Skin of body (tissue), 3 donors: ENCODE measurements around the gene NOL12. TPM values are rescaled to one million over a fixed set of nuclear protein-coding genes. Genes with fewer than 3 reads are reported as not detected.

Experiments used
- DNase-seq: peaks from one replicate; lab custom pipeline; 2025; lab: John Stamatoyannopoulos, UW
- small RNA-seq: library from RNA; depleted of rRNA; stranded (forward); fragments of <200 nt; gene quantifications from one replicate; pipeline ENCODE3, GENCODE V24; 2014; ENCODE audit warnings: low replicate concordance
- total RNA-seq: library from RNA; depleted of rRNA; stranded (reverse); fragments of >200 nt; gene quantifications from one replicate; pipeline ENCODE4 v1.2.3, GENCODE V29; 2014

NOL12 gene
- total RNA-seq, 1 donor from 2014 or later, result 16.3 TPM

- no peak for DNase-seq
These were observed 56.4 kb downstream of the NOL12 start for GRCh38 chr22:37742376-37743171.

Small RNA genes lying within 50 kb of the gene (small RNA-seq; reads per million reads assigned to genes)
- gene RN7SL385P, result not detected

Other genes with a start within 250 kb of the NOL12 start
- gene MFNG, start 200.0 kb upstream of the NOL12 start, total RNA-seq, result 2.4 TPM
- 3.3 TPM for gene CARD10, start 166.9 kb upstream of the NOL12 start, total RNA-seq
- gene CDC42EP1, start 125.9 kb upstream of the NOL12 start, total RNA-seq, result 8.9 TPM
- 0.39 TPM for gene LGALS2, start 106.3 kb upstream of the NOL12 start, total RNA-seq
- 29.9 TPM for gene GGA1, start 77.5 kb upstream of the NOL12 start, total RNA-seq
- gene SH3BP1, start 46.7 kb upstream of the NOL12 start, total RNA-seq, result 8.4 TPM
- gene PDXP, start 27.6 kb upstream of the NOL12 start, total RNA-seq, result 2.0 TPM
- 1,340 TPM for gene LGALS1, start 10.7 kb upstream of the NOL12 start, total RNA-seq
- gene TRIOBP, start 10.7 kb downstream of the NOL12 start, total RNA-seq, result 40.1 TPM
- gene GCAT, start 121.6 kb downstream of the NOL12 start, total RNA-seq, result 10.2 TPM
- gene GALR3, start 137.0 kb downstream of the NOL12 start, total RNA-seq, result not detected
- 10.4 TPM for gene ANKRD54, start 158.0 kb downstream of the NOL12 start, total RNA-seq
- 384 TPM for gene EIF3L, start 163.1 kb downstream of the NOL12 start, total RNA-seq
- gene MICALL1, start 220.0 kb downstream of the NOL12 start, total RNA-seq, result 18.8 TPM